DMS 273 (cell line): ENCODE results near the gene PHTF1.
A peak's percentile ranks its signal among the peaks of the same experiment; 100 is the strongest.

Source experiments
- DNase-seq: peaks from one replicate; lab custom pipeline; 2025; ENCODE audit not compliant: unreplicated experiment; lab: John Stamatoyannopoulos, UW

Gene PHTF1

DNA sequence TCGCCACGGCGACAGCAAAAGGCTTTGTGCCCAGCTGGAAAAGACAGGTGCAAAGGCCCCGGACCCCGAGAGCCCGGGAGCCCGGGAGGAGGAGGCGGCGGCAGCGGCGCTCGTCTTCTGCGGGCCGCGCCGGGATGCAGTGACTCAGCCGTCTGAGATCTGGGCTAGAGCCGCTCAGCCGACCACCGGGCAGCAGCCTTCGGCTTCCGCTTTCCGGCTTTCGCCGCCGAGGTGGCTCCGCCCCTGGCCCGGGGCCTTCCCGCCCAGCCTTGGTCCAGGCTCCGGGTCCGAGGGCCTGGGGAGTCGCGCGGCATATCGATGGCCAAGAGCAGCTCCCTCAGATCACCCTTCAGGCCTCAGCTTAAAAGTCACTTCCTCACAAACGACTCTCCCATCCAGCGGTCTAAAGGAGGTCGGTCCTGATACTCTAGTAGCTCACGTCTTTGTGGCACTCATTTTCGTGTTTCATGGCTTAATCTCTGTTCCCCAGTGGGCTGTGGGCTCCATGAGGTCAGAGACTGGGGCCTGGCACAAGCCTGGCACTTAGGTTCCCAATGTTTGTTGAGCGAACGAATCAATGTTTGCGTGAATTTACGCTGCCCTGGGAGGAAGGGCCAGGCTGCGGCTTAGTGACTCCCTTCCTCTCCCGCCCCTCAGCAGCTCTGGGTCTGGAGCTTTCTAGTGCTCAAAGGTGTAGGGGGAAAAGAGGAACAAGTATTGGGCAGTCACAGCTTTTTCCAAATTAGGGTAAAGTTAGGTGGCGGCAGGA is at the start of gene PHTF1:
TSS of gene PHTF1 (minus strand) at position 154 of the 769 bp plus-strand sequence. CDS start 783 bp downstream, outside the sequence.
- peak; percentile 80 for DNase-seq

DNA sequence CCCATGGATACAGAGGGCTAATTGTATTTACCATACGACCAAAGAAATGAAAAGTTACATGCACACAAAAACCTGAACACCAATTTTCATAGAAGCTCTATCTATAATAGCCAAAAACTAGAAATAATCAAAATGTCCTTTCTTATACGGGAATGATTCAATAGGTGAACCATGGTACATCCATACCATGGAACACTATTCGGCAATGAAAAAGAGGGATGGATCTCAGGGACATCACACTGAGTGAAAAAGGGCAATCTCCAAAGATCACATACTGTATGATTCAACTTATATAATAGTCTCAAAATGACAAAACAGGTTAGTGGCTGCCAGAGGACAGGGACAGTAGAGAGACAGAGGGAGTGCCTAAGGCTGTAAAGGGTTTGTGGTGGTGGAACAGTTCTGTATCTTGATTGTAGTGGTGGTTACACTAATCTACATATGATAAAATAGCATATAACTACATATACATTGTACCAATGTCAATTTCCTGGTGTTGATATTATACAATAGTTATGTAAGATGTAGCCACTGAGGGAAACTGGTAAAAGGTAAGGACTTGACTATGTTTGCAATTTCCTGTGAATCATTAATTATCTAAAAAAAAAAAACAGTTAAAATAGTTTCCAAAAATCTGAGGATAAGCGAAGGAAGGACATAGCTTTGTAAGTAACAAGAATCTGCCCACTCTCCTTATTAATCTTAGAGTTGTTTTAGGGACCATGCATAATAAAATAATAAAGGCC is 49.3 kb upstream of the PHTF1 start:
- no peak for DNase-seq

DNA sequence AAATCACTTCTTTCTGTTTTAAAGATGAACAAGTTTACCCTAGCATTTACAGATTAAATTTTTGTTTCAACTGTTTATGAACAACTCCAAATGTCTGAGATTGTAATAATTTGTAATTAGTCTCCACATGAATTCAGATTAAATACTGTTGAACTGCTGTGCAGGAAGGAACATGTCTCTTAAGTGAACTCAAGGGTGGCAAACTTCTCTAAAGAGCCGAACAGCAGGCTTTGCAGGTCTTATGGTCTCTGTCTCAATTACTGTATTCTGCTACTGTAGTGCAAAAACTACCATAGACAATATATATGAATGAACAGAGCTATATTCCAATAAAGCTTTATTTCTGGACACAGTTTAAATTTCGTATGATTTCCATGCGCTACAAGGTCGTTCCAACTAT is 46.4 kb upstream of the PHTF1 start:
- no peak for DNase-seq

DNA sequence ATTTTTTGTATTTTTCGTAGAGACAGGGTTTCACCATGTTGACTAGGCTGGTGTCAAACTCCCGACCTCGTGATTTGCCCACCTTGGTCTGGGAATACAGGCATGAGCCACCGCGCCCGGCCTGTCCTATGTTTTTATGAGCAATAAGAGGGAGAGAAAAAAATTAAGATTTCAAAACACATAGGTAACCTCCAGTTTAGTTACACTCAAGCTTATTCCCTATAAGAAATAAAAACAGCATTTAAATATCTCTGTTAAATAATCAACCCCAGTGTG is 45.9 kb upstream of the PHTF1 start:
- no peak for DNase-seq

DNA sequence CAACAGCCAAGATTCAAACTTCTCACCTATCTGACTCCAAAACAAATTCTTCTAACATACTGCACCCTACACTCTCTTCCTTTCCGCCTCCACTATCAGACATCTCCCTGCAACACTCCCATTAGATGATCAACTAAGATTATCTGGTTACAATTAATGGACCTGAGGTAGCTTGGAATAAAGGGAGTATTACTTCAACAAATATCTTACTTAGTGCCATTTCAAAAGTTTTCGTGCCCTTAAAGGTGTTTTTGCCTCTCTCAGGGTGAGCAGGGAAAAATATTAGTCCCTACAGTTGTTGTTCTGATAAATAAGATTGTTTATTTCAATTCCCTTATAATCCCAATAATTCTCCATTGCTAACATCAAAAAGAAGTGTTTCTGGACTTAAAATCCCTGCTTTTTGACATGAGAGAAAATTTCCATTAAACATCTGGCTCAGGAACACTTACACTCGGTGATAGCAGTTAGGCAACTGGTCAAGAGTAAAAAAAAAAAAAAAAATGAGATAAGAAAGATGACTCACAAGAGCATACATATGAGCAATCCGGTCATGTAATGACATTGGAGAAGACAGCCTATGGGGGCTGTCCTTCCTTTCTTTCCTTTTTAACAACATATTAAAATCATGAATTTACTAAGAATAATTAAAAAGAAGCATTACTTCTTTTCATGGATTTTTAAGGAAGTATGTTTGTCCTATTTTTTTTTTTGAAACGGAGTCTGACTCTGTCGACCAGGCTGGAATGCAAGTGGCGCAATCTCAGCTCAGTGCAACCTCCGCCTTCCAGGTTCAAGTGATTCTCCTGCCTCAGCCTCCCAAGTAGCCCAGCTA is 45.4 kb upstream of the PHTF1 start:
- DNase-seq: no peak

DNA sequence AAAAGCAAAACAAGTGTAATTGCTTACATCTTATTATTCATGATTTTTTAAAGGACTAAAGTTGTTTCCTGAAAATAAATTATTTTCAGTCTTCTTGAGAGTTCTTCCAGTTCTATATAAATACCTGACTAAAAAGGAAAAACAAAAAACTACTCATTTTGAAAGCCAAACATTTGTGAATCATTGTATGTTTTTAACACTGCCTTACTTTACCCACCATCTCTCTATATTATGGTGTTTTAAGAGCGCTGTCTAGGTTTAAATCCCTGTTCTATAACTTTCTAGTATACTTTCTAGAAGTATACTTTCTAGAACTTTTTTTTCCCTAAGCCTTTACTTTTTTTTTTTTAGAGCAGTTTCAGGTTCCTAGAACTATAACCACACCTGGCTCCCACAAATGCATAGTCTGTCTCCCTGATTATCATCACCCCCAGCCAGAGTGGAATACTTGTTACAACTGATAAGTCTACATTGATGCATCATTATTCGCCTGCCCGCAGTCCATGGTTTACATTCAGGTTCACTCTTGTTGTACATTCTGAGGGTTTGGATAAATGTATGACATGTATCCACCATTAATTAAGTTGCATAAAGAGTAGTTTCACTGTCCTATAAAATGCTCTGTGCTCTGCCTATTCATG is 43.2 kb upstream of the PHTF1 start:
- DNase-seq: no peak

DNA sequence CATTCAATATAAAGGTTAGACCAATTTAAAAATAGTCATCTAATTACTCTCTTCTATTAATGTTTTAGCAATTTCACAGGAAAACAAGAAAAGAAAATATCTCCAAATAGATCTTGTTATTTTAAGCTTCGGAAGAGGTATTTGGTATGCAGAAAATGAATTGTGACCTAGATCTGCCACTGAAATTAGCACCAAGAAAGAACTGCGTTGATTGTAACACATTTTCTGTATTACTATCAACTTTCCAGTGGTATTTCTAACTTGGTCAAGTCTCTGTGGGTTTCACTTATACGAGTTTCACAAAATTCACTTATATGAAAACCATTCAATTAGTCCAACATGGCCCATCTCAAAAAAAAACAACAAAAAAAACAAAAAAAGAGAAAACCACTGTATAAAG is 41.2 kb upstream of the PHTF1 start:
- DNase-seq: no peak

DNA sequence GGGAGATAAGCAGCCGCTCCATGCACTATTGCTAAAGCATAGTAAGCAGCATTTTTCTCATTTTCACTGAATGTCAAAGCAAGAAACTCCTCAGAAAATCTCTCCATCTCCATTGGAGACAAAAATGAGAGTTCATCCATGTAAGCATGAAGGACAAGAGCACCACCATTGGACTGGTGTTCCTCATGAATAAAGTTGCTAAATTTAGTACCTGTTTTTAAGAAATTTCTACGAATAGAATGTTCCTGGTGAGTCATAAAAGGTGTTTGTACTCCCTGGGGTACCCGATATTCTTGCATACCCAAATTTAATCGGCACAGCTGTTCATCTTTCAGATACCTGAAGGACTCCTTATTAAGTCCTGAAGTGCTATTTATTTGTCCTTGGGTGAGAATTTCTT is 38.2 kb upstream of the PHTF1 start:
- no peak for DNase-seq

DNA sequence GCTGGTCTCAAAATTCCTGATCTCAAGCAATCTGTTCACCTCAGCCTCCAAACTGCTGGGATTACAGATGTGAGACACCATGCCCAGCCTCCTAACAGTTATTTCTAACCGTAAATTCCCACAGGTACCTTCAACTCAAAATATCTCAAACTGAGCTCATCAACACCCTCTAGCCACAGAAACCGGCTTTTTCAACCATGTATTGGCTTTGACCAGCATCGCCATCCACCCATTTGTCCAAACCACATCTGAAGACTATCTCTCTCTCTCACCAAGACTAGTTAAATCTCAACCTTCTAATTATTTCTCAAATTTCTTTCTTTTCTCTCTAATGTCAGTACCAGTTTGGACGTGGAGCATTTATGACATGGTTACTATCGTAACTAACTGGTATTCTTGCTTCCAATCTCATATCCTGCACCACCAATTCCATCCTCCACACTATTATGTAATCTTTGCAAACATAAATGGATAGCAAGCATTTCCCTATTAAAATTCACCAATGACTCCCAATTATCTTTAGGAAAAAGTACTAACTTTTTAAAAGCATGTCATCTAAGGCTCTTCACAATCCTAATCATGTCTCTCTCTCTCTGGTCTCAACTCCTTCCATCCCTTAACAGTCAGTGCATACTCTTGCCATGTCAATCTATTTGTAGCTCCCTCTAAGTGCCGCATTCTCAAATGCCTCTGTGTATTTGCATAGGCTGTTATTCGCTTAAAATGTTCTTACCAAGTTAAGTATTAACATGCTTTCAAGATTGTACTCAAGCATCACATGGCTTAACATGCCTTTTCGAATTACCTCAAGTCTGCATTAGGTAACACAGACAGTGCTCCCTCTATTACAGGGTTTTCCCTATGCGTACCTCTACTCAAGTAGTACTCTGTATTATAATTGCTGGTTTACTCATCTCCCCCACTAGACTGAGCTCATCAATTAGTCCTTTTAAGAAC is 34.9 kb upstream of the PHTF1 start:
- no peak for DNase-seq

DNA sequence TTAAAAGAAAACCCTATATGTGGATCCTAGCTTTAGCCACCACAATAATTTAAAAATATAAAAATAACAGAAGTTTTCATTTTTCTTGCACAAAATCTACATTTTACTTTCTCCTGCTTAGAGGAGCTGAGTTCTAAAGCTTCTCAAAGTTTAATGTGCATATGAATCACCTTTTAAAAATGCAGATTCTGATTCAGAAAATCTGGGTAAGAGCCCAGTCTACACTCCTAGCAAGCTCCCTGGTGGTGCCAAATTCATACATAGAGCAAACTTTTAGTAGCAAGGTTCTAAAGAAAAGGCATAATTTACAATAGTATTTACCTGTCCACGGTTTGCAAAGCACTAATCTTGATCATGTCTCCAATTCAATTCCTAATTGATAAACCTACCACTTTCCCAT is 33.7 kb upstream of the PHTF1 start:
- DNase-seq: no peak

DNA sequence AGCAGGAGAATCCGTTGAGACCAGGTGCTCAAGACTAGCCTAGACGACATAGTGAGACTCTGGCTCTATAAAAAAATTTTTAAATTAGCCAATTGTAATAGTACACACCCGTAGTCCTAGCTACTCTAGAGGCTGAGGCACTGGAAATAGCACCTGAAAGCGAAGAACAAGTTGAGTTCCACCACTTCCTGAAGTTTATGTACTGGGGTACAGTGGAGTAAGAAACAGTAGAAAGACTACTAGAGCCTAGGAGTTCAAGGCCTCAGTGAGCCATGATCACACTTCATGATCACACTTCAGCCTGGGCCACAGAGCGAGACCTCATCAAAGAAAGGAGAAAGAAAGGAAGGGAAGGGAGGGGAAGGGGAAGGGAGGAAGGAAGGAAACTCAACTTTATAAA is 33.2 kb upstream of the PHTF1 start:
- DNase-seq: no peak

DNA sequence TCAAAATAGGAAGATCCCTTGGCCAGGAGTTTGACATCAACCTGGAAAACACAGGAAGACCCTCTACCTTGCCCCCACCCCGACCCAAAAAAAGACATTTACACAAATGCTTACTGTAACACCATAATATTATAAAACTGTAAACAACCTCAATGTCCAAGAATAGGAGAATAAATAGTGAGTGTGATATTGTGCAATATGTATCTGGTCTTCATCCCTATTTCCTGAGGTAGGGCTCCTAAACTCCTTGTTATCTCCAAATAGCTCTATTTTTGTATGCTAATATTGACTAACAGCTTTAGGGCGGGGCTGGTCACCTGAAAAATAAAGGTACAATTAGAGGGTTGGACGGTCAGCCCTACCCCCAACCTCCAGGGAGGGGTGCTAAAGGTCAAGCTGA is 29.5 kb upstream of the PHTF1 start:
- no peak for DNase-seq

DNA sequence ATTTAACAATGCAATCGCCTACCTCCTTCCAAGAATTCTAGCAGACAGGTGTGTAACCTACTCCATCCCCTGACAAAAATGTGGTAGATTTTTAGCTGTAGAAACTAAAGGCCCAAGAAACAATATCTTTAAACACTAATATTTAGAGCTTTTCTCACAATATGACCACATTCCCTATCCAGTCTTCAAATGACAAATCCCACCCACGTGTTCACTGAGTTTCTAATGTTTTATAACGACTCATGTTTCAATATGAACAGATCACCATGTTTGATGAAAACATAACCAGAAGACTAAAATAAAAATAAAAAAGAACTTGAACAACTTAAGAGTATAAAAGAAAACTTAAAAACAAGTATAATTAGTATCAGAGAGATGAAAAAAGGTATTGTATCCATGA is 28.4 kb upstream of the PHTF1 start:
- no peak for DNase-seq

DNA sequence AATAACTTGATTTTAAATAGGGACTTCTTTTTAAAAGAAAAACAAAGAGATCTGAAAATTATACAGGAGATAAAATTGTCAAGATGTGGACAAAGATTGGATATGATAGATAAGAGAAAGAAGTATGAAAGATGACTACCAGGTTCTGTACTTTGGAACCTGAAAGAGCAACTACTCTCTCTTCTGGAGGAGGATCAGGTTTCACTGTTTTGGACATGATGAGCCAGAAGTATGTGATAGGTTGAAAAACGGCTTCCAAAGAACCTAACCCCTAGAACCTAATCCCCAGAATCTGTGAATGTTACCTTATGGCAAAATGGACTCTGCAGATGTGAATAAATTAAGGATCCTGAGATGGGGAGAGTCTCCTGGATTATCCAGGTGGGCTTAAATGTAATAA is 26.8 kb upstream of the PHTF1 start:
- DNase-seq: peak; percentile 55

DNA sequence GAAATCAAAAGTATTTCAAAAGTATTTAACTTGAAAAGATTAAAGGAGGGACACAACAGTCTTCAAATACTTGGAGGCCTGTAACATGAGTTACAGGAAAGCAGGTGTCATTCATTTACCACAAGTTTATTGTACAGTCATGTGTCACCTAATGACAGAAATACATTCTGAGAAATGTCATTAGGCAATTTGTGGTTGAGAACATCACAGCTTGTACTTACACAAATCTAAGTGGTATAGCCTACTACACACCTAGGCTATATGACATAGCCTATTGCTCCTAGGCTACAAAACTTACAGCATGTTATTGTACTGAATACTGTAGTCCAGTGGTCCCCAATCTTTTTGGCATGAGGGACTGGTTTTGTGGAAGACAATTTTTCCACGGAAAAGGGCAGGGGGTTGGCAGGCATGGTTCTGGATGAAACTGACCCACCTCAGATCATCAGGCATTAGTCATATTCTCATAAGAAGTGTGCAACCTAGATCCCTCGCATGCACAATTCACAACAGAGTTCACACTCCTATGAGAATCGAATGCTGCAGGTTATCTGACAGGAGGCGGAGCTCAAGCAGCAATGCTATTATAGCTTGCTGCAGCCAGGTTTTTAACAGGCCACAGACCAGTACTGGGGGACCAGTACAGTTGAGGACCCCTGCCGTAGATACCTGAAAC is 25.0 kb upstream of the PHTF1 start:
- DNase-seq: no peak

DNA sequence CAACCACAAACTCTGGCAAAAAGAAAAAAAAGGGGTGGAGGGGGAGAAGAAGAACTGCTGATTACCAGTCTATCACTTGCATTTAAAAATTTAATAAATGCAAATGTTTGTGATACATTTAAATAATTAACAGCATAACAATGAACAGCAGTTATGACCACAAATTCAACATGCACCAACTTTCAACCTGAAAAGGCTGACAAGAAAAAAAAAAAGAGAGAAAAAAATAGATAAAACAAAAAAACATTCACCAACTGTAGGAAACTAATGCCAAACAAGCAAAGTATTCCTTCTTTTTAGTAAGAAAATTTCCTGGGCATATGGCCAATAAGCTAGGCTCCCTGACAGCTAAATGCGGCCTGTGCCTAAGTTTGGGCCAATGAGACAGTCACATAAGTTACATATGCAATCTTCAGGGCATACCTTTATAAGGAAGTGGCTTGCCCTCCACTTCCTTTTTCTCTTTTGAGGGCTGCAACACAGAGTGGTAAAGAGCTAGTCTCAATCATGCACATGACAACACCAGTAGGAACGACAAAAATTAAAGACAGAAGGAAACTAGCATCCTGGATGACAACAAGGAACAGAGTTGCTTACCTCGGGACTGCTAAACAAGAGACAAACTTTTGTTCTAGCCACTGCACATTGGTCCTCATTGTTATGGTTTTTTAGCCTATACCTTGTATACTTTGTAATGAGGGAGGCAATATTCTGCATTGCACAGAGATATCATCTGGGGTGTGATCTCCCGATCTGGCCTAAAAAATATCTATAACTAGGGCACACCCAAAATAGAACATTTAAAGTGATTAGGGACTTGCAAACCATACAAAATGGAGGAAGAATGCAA is 24.2 kb upstream of the PHTF1 start:
- peak; percentile 66 for DNase-seq

DNA sequence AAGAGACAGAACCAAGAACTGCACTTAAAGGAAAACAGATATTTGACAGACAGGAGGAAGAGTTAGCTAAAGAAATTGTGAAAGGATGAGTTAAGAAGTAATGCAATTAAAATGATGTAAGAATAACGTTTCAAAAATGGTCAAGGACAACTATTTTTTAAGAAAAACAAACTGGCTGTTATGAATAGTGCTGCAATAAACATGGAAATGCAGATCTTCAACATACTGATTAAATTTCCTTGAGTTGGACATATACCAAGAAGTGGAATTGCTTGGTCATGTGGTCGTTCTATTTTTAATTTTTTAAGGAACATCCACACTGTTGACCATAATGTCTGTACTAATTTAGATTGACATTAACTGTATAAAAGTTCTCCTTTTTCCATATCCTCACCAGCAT is 23.1 kb upstream of the PHTF1 start:
- DNase-seq: no peak

DNA sequence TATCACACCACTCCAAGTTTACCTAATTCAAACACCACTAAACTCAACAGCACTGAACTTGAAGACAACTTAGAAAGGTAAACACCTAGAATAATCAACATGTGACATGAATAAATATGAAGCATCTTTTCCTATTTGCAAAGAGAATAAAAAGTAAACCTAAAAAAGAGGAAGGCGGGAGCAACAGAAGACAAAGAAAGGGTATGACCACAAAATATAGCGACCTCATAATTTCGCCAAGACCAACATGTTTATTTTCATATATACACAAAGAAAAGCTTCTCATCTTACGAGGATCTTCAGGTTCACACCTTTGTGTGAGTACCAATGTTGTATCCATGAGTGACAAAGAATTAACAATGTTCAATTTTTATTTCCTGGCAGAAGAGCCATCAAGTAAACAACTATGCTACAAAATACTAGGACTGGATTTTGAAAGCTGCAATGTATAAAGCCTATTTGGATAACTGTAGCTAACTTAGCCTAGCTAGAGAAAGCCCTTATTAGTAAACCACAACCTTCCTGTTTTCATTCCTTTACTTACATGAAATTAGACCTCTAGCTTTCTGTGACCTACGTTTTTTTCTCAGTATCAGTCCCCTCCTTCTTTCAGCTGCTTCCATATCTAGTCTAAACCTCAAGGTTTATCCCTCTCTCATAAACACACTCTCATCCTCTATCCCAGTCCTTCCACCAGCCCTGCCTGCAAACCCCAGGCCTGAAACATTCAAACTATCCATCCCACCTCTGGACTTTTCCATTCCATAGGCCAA is 21.3 kb upstream of the PHTF1 start:
- no peak for DNase-seq
